CD14-positive monocyte (primary cell): ENCODE measurements around the gene TTYH3. TPM values are rescaled to one million over a fixed set of nuclear protein-coding genes. Genes with fewer than 3 reads are reported as not detected.
A peak's percentile ranks its signal among the peaks of the same experiment; 100 is the strongest.

Experiments
- DNase-seq, 3 donors: peaks; one replicate each; pipeline ENCODE4 v3.0.0-alpha.2; 2011 to 2022
- H2AFZ ChIP-seq: 2 replicates; pipeline ENCODE4 v1.6.0; 2012; ENCODE audit warnings: mild to moderate bottlenecking, low read depth, low read length, inconsistent platforms; ENCODE audit not compliant: insufficient read depth, poor library complexity, severe bottlenecking
- H3K27ac ChIP-seq, 2 donors: 1 replicate in 1 of 2; 2 replicates in 1 of 2; pipeline ENCODE4 v1.5.1; 2012 to 2013; ENCODE audit warnings: low read length in 2 of 2, control low read depth in 1 of 2, inconsistent platforms in 1 of 2, low read depth in 1 of 2, mild to moderate bottlenecking in 1 of 2
- H3K27me3 ChIP-seq, 2 donors: one replicate each; pipeline versions ENCODE4 v1.6.0 to v1.6.1; 2011 to 2013; ENCODE audit warnings: low read length in 2 of 2; ENCODE audit not compliant: control insufficient read depth in 2 of 2, insufficient read depth in 2 of 2
- H3K36me3 ChIP-seq, 2 donors: replicated peaks in 1 of 2; 1 replicate in 1 of 2; 2 replicates in 1 of 2; pipeline versions ENCODE4 v1.5.1 to v1.6.1; 2012 to 2013; ENCODE audit warnings: low read length in 2 of 2, control low read depth in 1 of 2, inconsistent platforms in 1 of 2, mild to moderate bottlenecking in 1 of 2; ENCODE audit not compliant: insufficient read depth in 2 of 2, control insufficient read depth in 1 of 2
- H3K4me1 ChIP-seq, 2 donors: 1 replicate in 1 of 2; 2 replicates in 1 of 2; pipeline versions ENCODE4 v1.5.1 to v1.6.1; 2012 to 2013; ENCODE audit warnings: low read length in 2 of 2, control low read depth in 1 of 2, inconsistent platforms in 1 of 2, mild to moderate bottlenecking in 1 of 2, moderate library complexity in 1 of 2; ENCODE audit not compliant: insufficient read depth in 2 of 2, control insufficient read depth in 1 of 2
- H3K4me2 ChIP-seq: replicated peaks from 2 replicates; pipeline ENCODE3; 2012; ENCODE audit warnings: low read length, moderate library complexity, mild to moderate bottlenecking; ENCODE audit not compliant: poor library complexity, severe bottlenecking; ENCODE audit errors: extremely low read depth
- H3K4me3 ChIP-seq, 3 experiments: fragments of 200-600 bp in 1 of 3; sonication (generic) in 1 of 3; replicated peaks in 1 of 3; 1 replicate in 2 of 3; 2 replicates in 1 of 3; pipeline ENCODE4 v1.5.1; 2011 to 2013; ENCODE audit warnings: low read length in 3 of 3, mild to moderate bottlenecking in 3 of 3, control low read depth in 2 of 3, low read depth in 2 of 3, inconsistent platforms in 1 of 3, moderate library complexity in 1 of 3
- H3K79me2 ChIP-seq: 2 replicates; pipeline ENCODE4 v1.6.0; 2012; ENCODE audit warnings: mild to moderate bottlenecking, control low read depth, inconsistent platforms, low read length, moderate library complexity; ENCODE audit not compliant: insufficient read depth
- H3K9ac ChIP-seq: 2 replicates; pipeline ENCODE4 v1.6.0; 2017; ENCODE audit warnings: low read length, mild to moderate bottlenecking; ENCODE audit not compliant: insufficient read depth, poor library complexity, severe bottlenecking
- H3K9me3 ChIP-seq, 2 donors: replicated peaks in 1 of 2; 1 replicate in 1 of 2; 2 replicates in 1 of 2; pipeline versions ENCODE4 v1.5.1 to v1.6.1; 2012 to 2013; ENCODE audit warnings: low read length in 2 of 2, control low read depth in 1 of 2; ENCODE audit not compliant: control insufficient read depth in 1 of 2, insufficient read depth in 1 of 2
- H4K20me1 ChIP-seq: 2 replicates; pipeline ENCODE4 v1.6.0; 2012; ENCODE audit warnings: mild to moderate bottlenecking, low read length, control low read depth, moderate library complexity; ENCODE audit not compliant: insufficient read depth
- H3K27ac Mint-ChIP-seq, 7 donors: one replicate each; pipeline ENCODE4 v1.8.0; 2020; ENCODE audit warnings: mild to moderate bottlenecking in 7 of 7, mixed read lengths in 7 of 7, moderate library complexity in 6 of 7, inconsistent platforms in 2 of 7
- H3K27me3 Mint-ChIP-seq, 3 donors: one replicate each; pipeline ENCODE4 v1.8.0; 2021 to 2022; ENCODE audit warnings: low read depth in 3 of 3, mild to moderate bottlenecking in 3 of 3, mixed read lengths in 3 of 3, moderate library complexity in 3 of 3, inconsistent platforms in 1 of 3
- H3K36me3 Mint-ChIP-seq, 2 donors: one replicate each; pipeline ENCODE4 v1.8.0; 2020; ENCODE audit warnings: mixed read lengths in 2 of 2, inconsistent platforms in 1 of 2, mild to moderate bottlenecking in 1 of 2
- H3K4me1 Mint-ChIP-seq: one replicate; pipeline ENCODE4 v1.8.0; 2020; ENCODE audit warnings: mild to moderate bottlenecking, mixed read lengths
- H3K4me3 Mint-ChIP-seq, 2 donors: one replicate each; pipeline ENCODE4 v1.8.0; 2020; ENCODE audit warnings: mild to moderate bottlenecking in 2 of 2, mixed read lengths in 2 of 2, moderate library complexity in 1 of 2
- H3K9me3 Mint-ChIP-seq, 7 donors: one replicate each; pipeline ENCODE4 v1.8.0; 2020 to 2022; ENCODE audit warnings: mixed read lengths in 7 of 7, mild to moderate bottlenecking in 6 of 7, moderate library complexity in 6 of 7, inconsistent platforms in 2 of 7
- WGBS: methylation state at CpG from one replicate; pipeline ENCODE4 v1.1.5; 2013; ENCODE audit warnings: missing lambda C conversion rate; ENCODE audit not compliant: insufficient coverage; 5-methylcytosine and 5-hydroxymethylcytosine counted together
- intact Hi-C, 2 donors: fragments of 100-400 bp; cut with micrococcal nuclease; formaldehyde crosslinking; loops; one replicate each; pipeline versions ENCODE4 v1.15.0 to v1.15.1; 2023
- polyA plus RNA-seq, 3 donors: library from polyadenylated mRNA; depleted of rRNA in 1 of 3; unstranded in 2 of 3; stranded (reverse) in 1 of 3; fragments of 300-500 nt in 2 of 3; fragments of >200 nt in 1 of 3; fragmentation: Illumina TruSeq in 2 of 3; gene quantifications; 1 replicate in 2 of 3; 2 replicates in 1 of 3; pipeline ENCODE4 v1.2.3, GENCODE V29; 2012 to 2021
- TF ChIP-seq, protein P1 (sequence below): fragments of 200-600 bp; IDR thresholded peaks from one replicate; pipeline ENCODE4 v1.8.0; 2022; ENCODE audit warnings: antibody characterized with exemption, mild to moderate bottlenecking

The TTYH3 gene
- polyA plus RNA-seq, 3 donors: 13.4 to 73.5 (median 17.4) TPM

DNA sequence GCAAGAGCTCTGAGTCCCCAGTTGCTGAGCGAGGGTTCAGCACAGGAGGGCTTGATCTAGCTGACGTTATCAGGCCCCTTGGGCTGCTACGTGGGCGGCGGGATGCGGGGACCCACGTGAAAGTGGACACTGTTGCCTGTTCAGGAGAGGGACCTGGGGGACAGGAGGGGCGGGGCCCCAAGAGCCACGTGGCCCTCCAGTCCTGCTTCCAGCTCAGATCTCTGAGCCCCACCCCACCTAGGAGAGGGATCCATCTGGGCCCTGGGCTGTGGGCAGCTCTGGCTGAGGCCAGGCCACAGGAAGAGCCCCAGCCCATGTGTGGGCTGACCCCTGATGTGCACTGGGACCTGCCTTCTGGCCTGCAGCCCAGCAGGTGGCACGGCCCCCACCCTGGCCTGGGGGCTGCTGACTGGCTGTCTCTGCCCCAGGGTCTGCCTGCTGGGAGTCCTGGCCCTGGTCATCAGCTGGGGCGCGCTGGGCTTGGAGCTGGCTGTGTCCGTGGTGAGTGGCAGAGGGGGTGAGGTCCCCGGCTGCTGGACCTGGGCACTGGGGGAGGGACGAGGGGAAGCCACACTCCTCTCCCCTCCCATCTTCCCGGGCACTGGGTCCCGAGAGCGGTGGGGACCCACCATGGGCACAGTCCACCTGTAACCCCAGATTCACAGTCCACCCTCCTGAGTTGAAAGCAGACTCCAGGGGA is 17.5 kb downstream of the TTYH3 start:
- Histone ChIP-seq H3K27me3 (no peaks in the 10 kb centered on the region), H3K36me3 (peaks cover 52 to 65% of the 10 kb centered on the region in 2 donors), H3K27ac (peak overlapping the region in 1 of 2 donors; percentile 53), H3K4me3 (no peak overlapping the region), H2AFZ (no peak overlapping the region), H3K79me2 (peaks cover 23% of the 10 kb centered on the region), H3K4me2 (no peak overlapping the region), H3K9me3 (no peaks in the 10 kb centered on the region), H4K20me1 (peaks cover 85% of the 10 kb centered on the region), H3K9ac (no peak overlapping the region), H3K4me1 (peaks cover 39 to 43% of the 10 kb centered on the region in 2 donors)
- TF ChIP-seq, protein P1, sequence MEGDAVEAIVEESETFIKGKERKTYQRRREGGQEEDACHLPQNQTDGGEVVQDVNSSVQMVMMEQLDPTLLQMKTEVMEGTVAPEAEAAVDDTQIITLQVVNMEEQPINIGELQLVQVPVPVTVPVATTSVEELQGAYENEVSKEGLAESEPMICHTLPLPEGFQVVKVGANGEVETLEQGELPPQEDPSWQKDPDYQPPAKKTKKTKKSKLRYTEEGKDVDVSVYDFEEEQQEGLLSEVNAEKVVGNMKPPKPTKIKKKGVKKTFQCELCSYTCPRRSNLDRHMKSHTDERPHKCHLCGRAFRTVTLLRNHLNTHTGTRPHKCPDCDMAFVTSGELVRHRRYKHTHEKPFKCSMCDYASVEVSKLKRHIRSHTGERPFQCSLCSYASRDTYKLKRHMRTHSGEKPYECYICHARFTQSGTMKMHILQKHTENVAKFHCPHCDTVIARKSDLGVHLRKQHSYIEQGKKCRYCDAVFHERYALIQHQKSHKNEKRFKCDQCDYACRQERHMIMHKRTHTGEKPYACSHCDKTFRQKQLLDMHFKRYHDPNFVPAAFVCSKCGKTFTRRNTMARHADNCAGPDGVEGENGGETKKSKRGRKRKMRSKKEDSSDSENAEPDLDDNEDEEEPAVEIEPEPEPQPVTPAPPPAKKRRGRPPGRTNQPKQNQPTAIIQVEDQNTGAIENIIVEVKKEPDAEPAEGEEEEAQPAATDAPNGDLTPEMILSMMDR: no peak
- WGBS: 97% methylated on average over 11 of the region's 18 CpGs
- peaks cover 0 to 2% (median 0%) of the 10 kb centered on the region in 3 donors for H3K27me3 Mint-ChIP-seq
- no peak for DNase-seq
- H3K27ac Mint-ChIP-seq: peak overlapping the region in 6 of 7 donors; percentile 30 to 85 (median 76)
- peaks cover 28% of the 10 kb centered on the region for H3K4me1 Mint-ChIP-seq
- H3K36me3 Mint-ChIP-seq: peaks cover 45 to 72% of the 10 kb centered on the region in 2 donors
- intact Hi-C loops: loop anchor here in 1 of 2 donors (5.0 kb wide), 2 partner anchors 37 to 107 kb away; no protein-coding TSS in a partner anchor
- H3K9me3 Mint-ChIP-seq: peaks cover 0 to 1% (median 0%) of the 10 kb centered on the region in 7 donors
- no peak overlapping the region for H3K4me3 Mint-ChIP-seq

- Histone ChIP-seq H4K20me1 (peaks cover 78% of the 10 kb centered on the region), H3K9ac (no peak overlapping the region), H3K27ac (no peak overlapping the region), H3K4me1 (peaks cover 32 to 36% of the 10 kb centered on the region in 2 donors), H3K27me3 (no peaks in the 10 kb centered on the region), H3K9me3 (no peaks in the 10 kb centered on the region), H3K4me3 (no peak overlapping the region), H3K4me2 (no peak overlapping the region), H3K79me2 (peaks cover 16% of the 10 kb centered on the region), H2AFZ (no peak overlapping the region), H3K36me3 (peaks cover 52 to 68% of the 10 kb centered on the region in 2 donors)
- peaks cover 21% of the 10 kb centered on the region for H3K4me1 Mint-ChIP-seq
- H3K9me3 Mint-ChIP-seq: peaks cover 0 to 1% (median 0%) of the 10 kb centered on the region in 7 donors
- no peak overlapping the region for H3K4me3 Mint-ChIP-seq
- H3K27me3 Mint-ChIP-seq: peaks cover 0 to 2% (median under 1%) of the 10 kb centered on the region in 3 donors
- 95% methylated on average over 9 of the region's 11 CpGs for WGBS
- DNase-seq: no peak
- TF ChIP-seq, protein P1: no peak
- H3K27ac Mint-ChIP-seq: peak overlapping the region in 2 of 7 donors; percentile 54 to 77
- peaks cover 47 to 79% of the 10 kb centered on the region in 2 donors for H3K36me3 Mint-ChIP-seq
- intact Hi-C loops: loop anchor here in 1 of 2 donors (5.0 kb wide), 2 partner anchors 38 to 108 kb away; no protein-coding TSS in a partner anchor
Measured at GRCh38 chr7:2649991-2650390, 18.2 kb downstream of the TTYH3 start.
